ENCODE data around the gene SMIM24.
"Not testable (repeated sequence)": the region's sequence is repeated elsewhere in the genome, so short reads cannot be mapped to it uniquely, and the experiment has no call there.

Gene SMIM24

GRCh38 chr19:3480383-3481091, at the start of gene SMIM24:
Gene SMIM24 (minus strand): TSS chr19:3480525. CDS start chr19:3480463, 62 bp downstream.
- no peak for DNase-seq (ENCODE audit: low read depth)

- DNase-seq (ENCODE audit: low read depth), result not testable (repeated sequence)
Measured at GRCh38 chr19:3529299-3529698, 49.0 kb upstream of the SMIM24 start.

GRCh38 chr19:3528539-3529211, 48.4 kb upstream of the SMIM24 start:
- DNase-seq (ENCODE audit: low read depth), result no peak

GRCh38 chr19:3528080-3528479, 47.8 kb upstream of the SMIM24 start:
- no peak for DNase-seq (ENCODE audit: low read depth)

- DNase-seq (ENCODE audit: low read depth), result no peak
Measured at GRCh38 chr19:3527238-3527910, 47.0 kb upstream of the SMIM24 start.

DNA sequence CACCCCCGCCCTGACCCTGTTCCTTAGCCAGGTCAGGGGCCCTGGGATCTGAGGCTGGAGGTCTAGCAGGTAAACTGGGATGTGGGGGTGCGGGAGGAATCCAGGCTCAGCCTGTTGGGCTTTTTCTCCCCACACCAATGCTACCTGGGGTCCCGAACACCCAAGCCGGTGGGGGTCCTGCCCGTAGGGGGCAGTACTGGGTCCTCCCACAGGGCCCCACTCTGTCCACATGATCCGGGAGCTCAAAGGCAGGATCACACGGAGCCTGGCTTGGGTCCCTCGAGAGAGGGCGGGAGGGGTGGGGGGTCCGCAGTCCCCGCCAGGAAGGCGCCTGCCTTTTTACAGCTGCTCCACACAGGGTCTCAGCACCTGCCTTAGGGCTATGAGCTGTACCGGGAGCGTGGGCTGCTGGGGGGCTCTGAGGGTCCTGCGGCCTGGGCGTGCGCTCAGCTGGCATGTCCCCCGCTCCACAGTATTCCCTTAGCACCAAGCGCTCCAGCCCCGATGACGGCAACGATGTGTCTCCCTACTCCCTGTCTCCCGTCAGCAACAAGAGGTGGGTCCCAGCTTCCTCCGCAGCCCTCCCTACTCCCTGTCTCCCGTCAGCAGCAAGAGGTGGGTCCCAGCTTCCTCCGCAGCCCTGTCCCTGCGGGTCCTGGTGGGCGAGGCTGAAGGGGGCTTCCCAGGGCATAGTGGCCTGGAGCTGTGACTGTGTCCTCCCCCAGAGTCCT, 46.3 kb upstream of the SMIM24 start:
- no peak for DNase-seq (ENCODE audit: low read depth)

GRCh38 chr19:3524904-3525451, 44.7 kb upstream of the SMIM24 start:
- no peak for DNase-seq (ENCODE audit: low read depth)

DNA sequence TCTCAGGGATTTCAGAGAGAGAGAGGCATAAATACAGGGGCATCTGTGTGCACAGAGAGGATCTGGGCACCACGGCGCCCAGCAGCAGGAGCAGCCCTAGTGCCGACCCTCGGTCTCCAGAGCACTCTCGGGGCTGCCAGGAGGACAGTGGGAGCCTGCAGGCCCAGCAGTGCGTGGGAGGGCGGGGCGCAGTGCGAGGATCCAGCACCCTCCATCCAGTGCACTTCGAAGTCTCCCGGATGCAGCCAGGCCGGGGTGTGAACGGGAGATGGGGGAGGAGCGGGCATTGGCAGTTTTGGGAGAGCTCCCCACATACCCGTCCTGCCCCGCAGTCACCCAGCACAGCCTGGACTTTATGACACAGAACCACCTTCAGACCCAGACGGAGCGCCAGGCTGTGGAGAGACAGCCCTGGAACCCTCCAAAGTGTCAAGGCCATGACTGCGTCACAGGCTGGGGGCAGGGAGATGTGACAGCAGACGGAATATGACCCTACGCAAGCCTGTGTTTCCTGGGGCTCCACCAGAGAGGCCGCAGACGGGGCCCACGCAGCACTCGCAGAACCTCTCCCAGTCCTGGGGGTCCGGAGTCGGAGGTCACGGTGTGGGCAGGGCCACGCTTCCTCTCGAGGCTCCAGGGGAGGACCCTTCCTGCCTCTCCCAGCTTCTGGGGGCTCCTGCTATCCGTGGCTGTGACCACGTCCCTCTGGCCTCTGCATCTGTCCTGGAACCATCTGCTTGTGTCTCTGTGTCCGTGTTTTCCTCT, 43.9 kb upstream of the SMIM24 start:
- no peak for DNase-seq (ENCODE audit: low read depth)

DNA sequence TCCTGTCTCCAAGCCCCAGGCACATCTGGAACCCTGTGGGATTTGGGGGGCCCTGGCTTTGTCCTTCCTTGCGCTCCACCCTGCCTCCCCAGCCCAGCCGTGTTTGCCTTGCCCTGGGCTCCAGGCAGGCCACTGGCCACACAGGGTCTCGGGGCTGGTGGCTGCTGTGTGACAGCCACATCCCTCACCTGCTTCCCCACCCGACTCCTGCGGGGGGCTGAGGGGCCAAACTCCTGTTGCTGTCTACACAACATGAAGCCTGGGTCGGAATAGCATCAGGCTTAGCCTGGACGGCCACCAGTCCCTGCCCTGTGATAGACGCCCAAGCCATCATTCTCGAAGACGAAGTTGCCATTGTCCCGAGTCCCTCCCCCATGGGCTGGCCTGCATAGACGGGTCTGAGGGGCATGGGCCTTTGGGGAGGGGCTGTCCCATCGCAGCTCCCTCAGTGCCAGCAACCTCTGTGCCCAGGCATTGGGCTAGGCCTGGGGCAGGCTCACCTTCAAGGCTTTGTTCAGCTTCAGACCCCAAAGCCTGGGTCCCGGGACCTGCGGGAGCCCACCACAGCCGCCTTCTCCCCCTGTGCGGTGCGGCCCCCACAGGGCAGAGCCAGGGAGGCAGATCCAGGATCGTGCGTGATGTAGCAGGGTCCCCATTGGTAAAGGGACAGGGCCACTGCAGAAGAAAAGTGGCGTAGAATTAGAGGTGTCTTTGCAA, 43.2 kb upstream of the SMIM24 start:
- no peak for DNase-seq (ENCODE audit: low read depth)

- no peak for DNase-seq (ENCODE audit: low read depth)
Measured at GRCh38 chr19:3522421-3523360, 42.4 kb upstream of the SMIM24 start.

GRCh38 chr19:3521104-3521445, 40.8 kb upstream of the SMIM24 start:
- DNase-seq (ENCODE audit: low read depth), result no peak

DNA sequence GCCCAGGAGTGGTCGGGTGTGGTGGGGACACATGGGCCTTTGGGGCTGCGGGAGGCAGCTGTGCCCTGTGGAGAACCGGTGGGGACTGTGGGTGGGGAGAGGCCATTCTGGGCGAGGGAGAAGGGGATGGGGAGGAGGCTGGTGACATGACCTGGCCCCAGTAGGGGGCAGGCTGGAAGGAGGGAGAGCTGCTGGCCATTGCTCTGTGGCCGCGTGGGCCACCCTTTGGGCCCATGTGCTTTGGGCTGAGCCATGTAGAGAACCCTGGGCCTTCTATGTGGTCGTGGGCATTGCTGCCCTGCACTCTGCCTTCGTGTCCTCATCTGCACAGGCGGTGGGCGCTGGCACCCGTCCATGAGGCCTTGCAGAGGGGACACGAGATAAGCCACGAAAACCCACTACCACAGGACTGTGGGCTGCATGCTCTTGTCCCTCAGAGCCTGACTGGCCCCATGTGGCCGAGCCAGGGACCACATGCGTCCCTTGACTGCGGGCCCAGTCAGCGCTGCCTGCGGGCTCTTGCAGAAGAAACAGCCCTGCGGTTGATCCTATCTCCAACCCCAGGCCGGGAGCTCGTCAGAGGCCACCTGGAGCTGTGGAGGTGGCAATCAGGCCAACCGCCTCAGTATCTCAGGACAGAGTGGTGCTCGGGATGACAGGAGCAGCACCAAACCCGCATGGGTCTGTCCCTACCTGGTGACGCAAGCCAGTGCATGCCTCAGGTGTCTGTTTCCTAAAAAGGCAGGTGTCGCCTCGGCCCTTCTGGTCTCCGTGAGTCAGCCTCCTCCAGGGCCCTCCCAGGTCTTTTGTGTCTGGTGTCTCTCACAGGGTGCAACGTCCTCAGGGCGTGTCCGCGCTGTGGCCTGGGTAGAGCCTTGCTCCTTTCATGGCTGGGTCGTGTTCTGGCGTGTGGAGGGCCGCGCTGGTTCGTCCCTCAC, 40.1 kb upstream of the SMIM24 start:
- DNase-seq (ENCODE audit: low read depth), result no peak

- DNase-seq (ENCODE audit: low read depth), result no peak
Measured at GRCh38 chr19:3519126-3519525, 38.8 kb upstream of the SMIM24 start.

GRCh38 chr19:3518659-3519058, 38.3 kb upstream of the SMIM24 start:
- DNase-seq (ENCODE audit: low read depth), result no peak

GRCh38 chr19:3518255-3518654, 37.9 kb upstream of the SMIM24 start:
- DNase-seq (ENCODE audit: low read depth), result no peak

DNA sequence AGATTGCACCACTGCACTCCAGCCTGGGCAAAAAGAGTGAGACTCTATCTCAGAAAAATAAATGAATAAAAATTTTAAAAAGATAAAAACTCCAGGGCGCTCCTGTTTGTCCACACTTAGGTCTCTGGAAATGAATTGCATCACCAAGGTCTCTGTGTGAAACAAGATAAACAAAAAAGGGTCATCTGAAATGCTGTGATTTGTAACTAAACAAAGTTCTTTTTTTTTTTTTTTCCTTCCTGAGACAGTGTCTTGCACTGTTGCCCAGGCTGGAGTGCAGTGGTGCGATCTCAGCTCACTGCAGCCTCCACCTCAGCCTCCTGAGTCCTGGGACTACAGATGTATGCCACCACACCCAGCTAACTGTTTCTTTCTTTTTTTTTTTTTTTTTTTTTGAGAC, 37.3 kb upstream of the SMIM24 start:
- DNase-seq (ENCODE audit: low read depth), result no peak

DNA sequence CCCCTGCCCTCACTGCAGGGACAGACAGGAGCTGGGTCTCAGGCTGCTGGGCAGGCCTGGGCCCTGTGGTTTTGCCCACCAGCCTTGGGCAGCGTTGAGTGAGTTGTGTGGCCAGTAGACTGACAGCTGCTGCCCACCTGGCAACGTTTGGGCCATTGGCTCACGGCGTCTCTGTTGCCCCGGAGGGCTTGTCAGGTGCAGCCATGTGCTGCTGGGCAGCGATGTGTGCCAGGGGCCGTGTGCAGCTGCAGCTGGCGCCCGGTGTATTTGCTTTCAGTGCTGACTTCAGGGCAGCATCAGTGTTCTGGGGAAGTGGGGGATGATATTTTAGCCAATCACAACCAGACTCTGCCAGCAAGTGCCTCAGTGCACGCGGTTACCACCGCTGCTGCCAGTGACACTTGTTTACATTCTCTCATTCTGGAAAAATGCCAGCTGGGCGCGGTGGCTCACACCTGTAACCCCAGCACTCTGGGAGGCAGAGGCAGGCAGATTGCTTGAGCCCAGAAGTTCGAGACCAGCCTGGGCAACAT, 36.4 kb upstream of the SMIM24 start:
- no peak for DNase-seq (ENCODE audit: low read depth)

- DNase-seq (ENCODE audit: low read depth), result no peak
Measured at GRCh38 chr19:3515891-3516422, 35.6 kb upstream of the SMIM24 start.

Data from T-helper 22 cell (primary cell).